GM12864 (cell line): ENCODE measurements around the gene VPS13A.

Source experiments
- DNase-seq: peaks from one replicate; pipeline ENCODE4 v3.0.0-alpha.2; 2011; ENCODE audit warnings: low read depth
- H3K4me3 ChIP-seq: 2 replicates; pipeline ENCODE4 v1.5.1; 2011; ENCODE audit warnings: mild to moderate bottlenecking, low read depth, low read length, control low read depth
- CTCF ChIP-seq: IDR thresholded peaks from 2 replicates; pipeline ENCODE4 v1.5.1; 2011; ENCODE audit warnings: low read depth, mild to moderate bottlenecking, moderate library complexity, low read length, control low read depth, inconsistent platforms; ENCODE audit errors: missing control alignments

The VPS13A gene

GRCh38 chr9:77218612-77219011, 41.3 kb downstream of the VPS13A start:
- H3K4me3 ChIP-seq = no peak overlapping the region
- TF ChIP-seq CTCF = no peak
- DNase-seq = no peak

- no peak for TF ChIP-seq CTCF
- H3K4me3 ChIP-seq = no peak overlapping the region
- no peak for DNase-seq
Observed at GRCh38 chr9:77221431-77221830, 44.1 kb downstream of the VPS13A start.

- TF ChIP-seq CTCF = no peak
- H3K4me3 ChIP-seq = no peak overlapping the region
- no peak for DNase-seq
Observed at GRCh38 chr9:77224746-77225312, 47.5 kb downstream of the VPS13A start.

- TF ChIP-seq CTCF = no peak
Observed at GRCh38 chr9:77236693-77237092, 59.4 kb downstream of the VPS13A start.

GRCh38 chr9:77237896-77238295, 60.6 kb downstream of the VPS13A start:
- no peak overlapping the region for H3K4me3 ChIP-seq
- no peak for TF ChIP-seq CTCF
- DNase-seq = no peak

More at GRCh38 chr9:77236693-77237092, 59.4 kb downstream of the VPS13A start:
- no peak for DNase-seq
- no peak overlapping the region for H3K4me3 ChIP-seq

- H3K4me3 ChIP-seq = no peak overlapping the region
- TF ChIP-seq CTCF = no peak
- no peak for DNase-seq
Observed at GRCh38 chr9:77251050-77251449, 73.7 kb downstream of the VPS13A start.

GRCh38 chr9:77257275-77257674, 79.9 kb downstream of the VPS13A start:
- H3K4me3 ChIP-seq = no peak overlapping the region
- no peak for TF ChIP-seq CTCF
- DNase-seq = no peak
